Fibroblast of mammary gland (primary cell): ENCODE results near the gene NPHP3.

Source experiments
- DNase-seq: peaks from one replicate; pipeline ENCODE4 v3.0.0-alpha.2; 2010; ENCODE audit warnings: low read depth
- H3K4me3 ChIP-seq: 2 replicates; pipeline ENCODE4 v1.5.1; 2011; ENCODE audit warnings: low read depth, mild to moderate bottlenecking, low read length, moderate library complexity; ENCODE audit not compliant: control insufficient read depth
- TF ChIP-seq, protein P1 (sequence below): conservative IDR thresholded peaks from 2 replicates; pipeline ENCODE4 v1.5.1; 2011; ENCODE audit warnings: low read depth, low read length, inconsistent platforms; ENCODE audit not compliant: control insufficient read depth, insufficient read depth

Gene NPHP3

DNA sequence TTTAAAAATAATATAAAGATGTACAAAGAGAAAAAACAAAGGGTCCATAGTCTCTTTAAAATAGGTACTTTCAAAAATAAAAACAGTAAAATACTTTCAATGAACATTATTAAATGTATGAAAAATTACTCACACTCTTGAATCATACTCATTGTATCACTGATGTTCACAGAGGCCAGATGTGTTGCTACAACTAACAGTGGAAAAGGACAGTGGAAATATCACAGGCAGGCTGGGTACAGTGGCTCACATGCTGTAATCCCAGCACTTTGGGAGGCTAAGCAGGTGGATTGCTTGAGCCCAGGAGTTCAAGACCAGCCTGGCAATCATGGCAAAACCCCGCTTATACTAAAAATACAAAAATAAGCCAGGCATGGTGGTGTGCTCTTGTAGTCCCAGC lies 26.8 kb downstream of the NPHP3 start:
- peak; percentile 40 for DNase-seq
- TF ChIP-seq, protein P1, sequence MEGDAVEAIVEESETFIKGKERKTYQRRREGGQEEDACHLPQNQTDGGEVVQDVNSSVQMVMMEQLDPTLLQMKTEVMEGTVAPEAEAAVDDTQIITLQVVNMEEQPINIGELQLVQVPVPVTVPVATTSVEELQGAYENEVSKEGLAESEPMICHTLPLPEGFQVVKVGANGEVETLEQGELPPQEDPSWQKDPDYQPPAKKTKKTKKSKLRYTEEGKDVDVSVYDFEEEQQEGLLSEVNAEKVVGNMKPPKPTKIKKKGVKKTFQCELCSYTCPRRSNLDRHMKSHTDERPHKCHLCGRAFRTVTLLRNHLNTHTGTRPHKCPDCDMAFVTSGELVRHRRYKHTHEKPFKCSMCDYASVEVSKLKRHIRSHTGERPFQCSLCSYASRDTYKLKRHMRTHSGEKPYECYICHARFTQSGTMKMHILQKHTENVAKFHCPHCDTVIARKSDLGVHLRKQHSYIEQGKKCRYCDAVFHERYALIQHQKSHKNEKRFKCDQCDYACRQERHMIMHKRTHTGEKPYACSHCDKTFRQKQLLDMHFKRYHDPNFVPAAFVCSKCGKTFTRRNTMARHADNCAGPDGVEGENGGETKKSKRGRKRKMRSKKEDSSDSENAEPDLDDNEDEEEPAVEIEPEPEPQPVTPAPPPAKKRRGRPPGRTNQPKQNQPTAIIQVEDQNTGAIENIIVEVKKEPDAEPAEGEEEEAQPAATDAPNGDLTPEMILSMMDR = no peak
- no peak overlapping the region for H3K4me3 ChIP-seq

DNA sequence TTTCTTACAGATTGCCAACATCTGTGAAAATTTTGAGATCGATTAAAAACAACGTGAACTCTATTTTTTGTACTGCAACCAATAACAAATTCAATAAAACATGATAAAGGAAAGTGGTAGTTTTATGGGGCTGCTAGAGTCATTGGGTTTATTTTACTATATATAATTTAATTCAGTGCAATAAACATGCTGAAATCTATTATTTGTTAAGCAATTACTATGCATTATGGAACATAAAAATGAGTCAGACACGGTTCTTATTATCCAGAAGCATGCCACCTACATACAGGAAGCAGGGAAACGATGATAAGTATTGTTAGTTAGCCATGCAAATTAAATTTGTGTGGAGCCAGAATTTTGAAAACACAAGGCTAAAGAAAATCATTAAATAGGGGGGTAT lies 27.2 kb downstream of the NPHP3 start:
- TF ChIP-seq, protein P1 = no peak
- DNase-seq = no peak
- no peak overlapping the region for H3K4me3 ChIP-seq

DNA sequence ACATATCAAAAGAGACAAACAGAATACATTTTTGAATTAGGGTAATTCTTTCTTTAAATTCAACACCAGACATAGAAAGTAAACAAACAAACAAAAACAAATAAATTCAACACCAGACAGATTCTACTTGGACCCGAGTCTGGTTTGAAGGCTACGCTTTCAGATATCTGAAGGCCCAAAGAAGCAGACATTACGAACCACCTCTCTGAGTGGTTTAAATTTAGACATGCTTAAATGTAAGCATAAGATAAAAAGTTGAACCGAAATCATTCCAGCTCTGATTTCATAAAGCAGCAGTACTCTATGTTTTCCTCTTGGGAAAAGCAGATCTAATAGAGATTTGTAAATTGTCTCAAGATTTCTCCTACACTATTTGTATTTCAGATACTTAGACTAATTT lies 32.2 kb downstream of the NPHP3 start:
- no peak for DNase-seq
- TF ChIP-seq, protein P1 = no peak
- H3K4me3 ChIP-seq = no peak overlapping the region

DNA sequence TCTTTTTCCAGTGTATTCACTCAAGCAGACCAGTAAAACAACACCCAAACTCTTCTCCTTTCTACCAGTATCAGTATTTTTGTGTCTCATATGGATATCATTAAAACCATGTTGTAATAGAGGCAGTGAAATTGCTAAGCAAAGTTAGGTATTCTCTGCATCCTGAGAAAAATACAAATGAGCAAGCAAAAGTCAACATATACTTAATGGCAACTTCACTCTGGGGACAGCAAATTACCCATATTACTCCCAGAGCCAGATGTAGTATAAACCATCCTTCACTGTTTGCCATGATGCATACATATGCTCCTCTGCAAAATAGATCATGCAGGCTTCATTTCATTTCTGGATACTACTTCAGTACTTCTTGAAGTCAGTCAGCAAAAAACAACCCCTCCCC lies 40.0 kb downstream of the NPHP3 start:
- DNase-seq = peak; percentile 27
- TF ChIP-seq, protein P1 = no peak
- H3K4me3 ChIP-seq = no peak overlapping the region

DNA sequence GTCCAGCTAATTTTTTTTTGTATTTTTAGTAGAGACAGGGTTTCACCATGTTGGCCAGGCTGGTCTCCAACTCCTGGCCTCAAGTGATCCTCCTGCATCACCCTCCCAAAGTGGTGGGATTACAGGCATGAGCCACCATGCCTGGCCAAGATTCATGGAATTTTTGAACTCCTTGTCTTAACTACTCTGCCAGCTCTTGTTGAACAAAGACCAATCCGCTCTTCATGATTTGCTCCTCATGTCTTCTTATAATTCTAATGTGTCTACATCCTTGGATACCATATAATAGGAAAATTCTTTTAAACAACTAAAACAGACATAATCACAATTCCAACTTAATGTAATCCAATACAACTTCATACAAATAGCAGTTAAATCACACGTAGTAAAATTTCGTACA lies 40.8 kb downstream of the NPHP3 start:
- no peak overlapping the region for H3K4me3 ChIP-seq
- no peak for DNase-seq
- TF ChIP-seq, protein P1 = no peak

DNA sequence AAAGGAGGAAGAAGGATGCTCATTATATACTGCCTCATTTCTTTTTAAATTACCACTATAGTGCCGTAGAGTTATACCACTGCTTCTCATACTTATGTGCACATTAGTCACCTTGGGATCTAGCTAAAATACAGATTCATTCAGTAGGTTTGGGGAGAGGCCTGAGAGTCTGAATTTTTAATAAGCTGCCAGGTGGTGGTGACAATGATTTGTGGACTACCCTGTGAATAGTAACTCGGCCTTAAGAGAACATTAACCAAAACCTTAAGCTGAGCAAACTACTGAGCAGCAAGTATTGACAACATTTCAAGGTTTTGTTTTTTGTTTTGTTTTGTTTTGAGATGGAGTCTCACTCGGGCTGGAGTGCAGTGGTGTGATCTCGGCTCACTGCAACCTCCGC lies 42.3 kb downstream of the NPHP3 start:
- no peak for DNase-seq
- H3K4me3 ChIP-seq = no peak overlapping the region
- TF ChIP-seq, protein P1 = no peak

DNA sequence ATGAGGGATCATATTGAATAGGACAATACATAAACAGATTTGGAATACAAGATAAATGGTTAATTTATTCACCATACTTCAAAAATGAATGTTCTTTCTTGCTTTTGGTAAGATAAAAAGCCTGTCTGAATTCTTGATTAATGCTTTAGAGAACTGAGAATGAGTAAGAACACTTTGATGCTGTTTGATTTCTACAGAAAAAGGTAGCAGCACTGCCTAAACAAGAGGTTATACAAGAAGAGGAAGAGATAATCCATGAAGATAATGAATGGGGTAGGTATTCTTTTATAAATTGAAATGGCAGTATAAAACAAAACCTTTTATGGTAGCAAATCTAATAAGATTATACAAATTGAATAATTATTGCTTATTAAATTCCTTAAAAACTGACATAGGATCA lies 46.8 kb downstream of the NPHP3 start:
- no peak overlapping the region for H3K4me3 ChIP-seq
- DNase-seq = no peak
- TF ChIP-seq, protein P1 = no peak
